ENCODE measurements around the gene DLG2.

GRCh38 chr11:83680321-83680720, 1946.8 kb downstream of the DLG2 start:
- TF ChIP-seq CTCF (IDR thresholded peaks at IDR 0.05 in 2 of 3, conservative IDR thresholded peaks at IDR 0.05 in 1 of 3; ENCODE audit: insufficient read depth in 2 of 3, low read depth in 1 of 3, low read length in 3 of 3): no peak
- TF ChIP-seq ZNF398 (CRISPR knock-in tag; IDR thresholded peaks at IDR 0.05): no peak
- no peak for TF ChIP-seq EZH2 (IDR thresholded peaks at IDR 0.05; ENCODE audit: borderline replicate concordance, low read depth, low read length)
- TF ChIP-seq RAD51 (IDR thresholded peaks at IDR 0.05; ENCODE audit: borderline replicate concordance, low read depth): no peak
- no peak for TF ChIP-seq ZFX (CRISPR knock-in tag; IDR thresholded peaks at IDR 0.05)
- TF ChIP-seq RNF219 (CRISPR knock-in tag; IDR thresholded peaks at IDR 0.05): no peak
- TF ChIP-seq CHD2 (IDR thresholded peaks at IDR 0.05; ENCODE audit: low read depth, low read length): no peak
- no peak for TF ChIP-seq BCLAF1 (IDR thresholded peaks at IDR 0.05; ENCODE audit: borderline replicate concordance in 1 of 2, control insufficient read depth in 1 of 2, low read depth in 2 of 2, low read length in 1 of 2)
- TF ChIP-seq POLR2AphosphoS5 (IDR thresholded peaks at IDR 0.05; ENCODE audit: control insufficient read depth, insufficient read depth, low read depth, low read length): no peak
- no peak for TF ChIP-seq SIRT6 (IDR thresholded peaks at IDR 0.05; ENCODE audit: low read depth, low read length)
- no peak for TF ChIP-seq YBX1 (IDR thresholded peaks at IDR 0.05)

All from K562 (cell line).